MCF 10A (cell line): Measurements from ENCODE around the gene KRT6C. TPM values are rescaled to one million over a fixed set of nuclear protein-coding genes. Genes with fewer than 3 reads are reported as not detected.

ENCODE experiments used
- BruUV-seq: library from RNA; stranded (reverse); fragments of 400-500 nt; replicated peaks from 2 replicates; lab custom pipeline; 2021; lab: Mats Ljungman, UMichigan
- CTCF ChIA-PET: fragments of 300-600 bp; sonication (Branson Sonifier 250); formaldehyde crosslinking; extraction: SDS; loops from one replicate; lab custom pipeline; 2021; ENCODE audit warnings: antibody characterized with exemption, inconsistent platforms; lab: Yijun Ruan, JAX
- POLR2A ChIA-PET: fragments of 300-600, 350-650 bp; sonication (Branson Sonifier 250); formaldehyde crosslinking; extraction: SDS; loops from one replicate; lab custom pipeline; 2020; ENCODE audit warnings: antibody characterized with exemption, inconsistent platforms; lab: Yijun Ruan, JAX
- DNase-seq: peaks from one replicate; pipeline ENCODE4 v3.0.0-alpha.2; 2018; ENCODE audit not compliant: unreplicated experiment
- H3K27ac Mint-ChIP-seq: one replicate; pipeline ENCODE4 v1.8.0; 2022; ENCODE audit warnings: mild to moderate bottlenecking, low read depth, mixed read lengths; ENCODE audit not compliant: unreplicated experiment
- H3K27me3 Mint-ChIP-seq: one replicate; pipeline ENCODE4 v1.8.0; 2022; ENCODE audit warnings: mixed read lengths; ENCODE audit not compliant: insufficient read depth, unreplicated experiment
- H3K36me3 Mint-ChIP-seq: one replicate; pipeline ENCODE4 v1.8.0; 2022; ENCODE audit warnings: mild to moderate bottlenecking, moderate library complexity, mixed read lengths; ENCODE audit not compliant: insufficient read depth, unreplicated experiment
- H3K4me1 Mint-ChIP-seq: one replicate; pipeline ENCODE4 v1.8.0; 2022; ENCODE audit warnings: mixed read lengths; ENCODE audit not compliant: insufficient read depth, unreplicated experiment
- H3K4me3 Mint-ChIP-seq: one replicate; pipeline ENCODE4 v1.8.0; 2022; ENCODE audit warnings: mild to moderate bottlenecking, moderate library complexity, mixed read lengths; ENCODE audit not compliant: unreplicated experiment
- H3K9me3 Mint-ChIP-seq: one replicate; pipeline ENCODE4 v1.8.0; 2022; ENCODE audit warnings: mixed read lengths; ENCODE audit not compliant: unreplicated experiment
- CTCF ChIP-seq: fragments of 200-600 bp; IDR thresholded peaks from one replicate; pipeline ENCODE4 v1.8.0; 2022; ENCODE audit warnings: antibody characterized with exemption, mild to moderate bottlenecking; ENCODE audit not compliant: unreplicated experiment
- intact Hi-C: fragments of 100-400 bp; cut with micrococcal nuclease; formaldehyde crosslinking; loops from 2 replicates; pipeline ENCODE4 v1.14.1; 2022
- total RNA-seq: library from RNA; stranded (reverse); gene quantifications from 2 replicates; pipeline ENCODE4 v1.2.3, GENCODE V29; 2022

Gene KRT6C
- total RNA-seq, 1 experiment from 2014 or later: 0.19 TPM

DNA sequence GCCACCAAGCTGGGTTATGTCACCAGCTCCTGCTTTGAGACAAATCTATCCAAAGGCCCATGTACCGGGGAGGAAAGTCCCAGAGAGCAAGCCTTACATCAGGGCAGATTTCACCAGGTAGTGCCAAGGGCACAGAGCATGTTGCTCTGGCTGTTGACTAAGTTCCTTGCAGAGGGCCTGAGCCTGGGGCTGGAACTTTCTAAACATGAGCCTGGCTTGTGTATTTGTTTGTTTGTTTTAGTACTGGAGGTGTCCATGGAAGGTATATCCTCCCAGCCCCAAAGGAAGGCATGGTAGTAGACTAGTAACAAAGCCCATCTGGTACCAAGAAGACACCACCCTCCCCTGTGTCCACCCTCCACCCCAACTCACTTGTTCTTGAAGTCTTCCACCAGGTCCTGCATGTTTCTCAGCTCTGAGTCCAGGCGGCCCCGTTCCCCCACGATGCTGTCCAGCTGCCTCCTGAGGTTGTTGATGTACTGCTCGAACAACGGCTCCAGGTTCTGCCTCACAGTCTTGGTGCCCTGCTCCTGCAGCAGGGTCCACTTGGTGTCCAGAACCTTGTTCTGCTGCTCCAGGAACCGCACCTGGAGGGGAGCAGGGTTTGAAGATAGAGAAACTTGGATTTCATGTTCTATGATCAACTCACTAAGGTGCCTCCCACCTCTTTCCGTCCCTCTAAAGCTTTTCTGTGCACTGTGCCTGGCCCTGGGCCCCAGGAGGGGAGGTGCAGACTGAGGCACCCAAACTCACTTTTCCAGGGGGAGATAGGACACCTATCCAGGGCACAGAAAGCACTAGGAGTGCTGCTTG is 45.2 kb upstream of the KRT6C start:
- no peak for TF ChIP-seq CTCF
- H3K36me3 Mint-ChIP-seq: peaks cover 68% of the 10 kb centered on the region
- H3K27ac Mint-ChIP-seq: peak overlapping the region; percentile 96
- peak overlapping the region; percentile 80 for H3K4me3 Mint-ChIP-seq
- no TSS peak for BruUV-seq
- peaks cover 51% of the 10 kb centered on the region for H3K4me1 Mint-ChIP-seq
- ChIA-PET CTCF (interaction anchor here (0.6 to 7.3 kb wide), 20 partner anchors 14 to 482 kb away, joined by 3 to 90 read pairs (median 6); partner anchors contain the start of gene KRT6A), POLR2A (interaction anchor here (0.7 to 27.6 kb wide), 18 partner anchors 6 to 1186 kb away, joined by 3 to 1235 read pairs (median 10); partner anchors contain the start of genes EIF4B, KRT18, KRT6A and KRT74)
- intact Hi-C loops: loop anchor here (5.0 kb wide), 1 partner anchor 146 kb away; no protein-coding TSS in a partner anchor
- H3K27me3 Mint-ChIP-seq: no peaks in the 10 kb centered on the region
- no peaks in the 10 kb centered on the region for H3K9me3 Mint-ChIP-seq
- peak; percentile 18 for DNase-seq

DNA sequence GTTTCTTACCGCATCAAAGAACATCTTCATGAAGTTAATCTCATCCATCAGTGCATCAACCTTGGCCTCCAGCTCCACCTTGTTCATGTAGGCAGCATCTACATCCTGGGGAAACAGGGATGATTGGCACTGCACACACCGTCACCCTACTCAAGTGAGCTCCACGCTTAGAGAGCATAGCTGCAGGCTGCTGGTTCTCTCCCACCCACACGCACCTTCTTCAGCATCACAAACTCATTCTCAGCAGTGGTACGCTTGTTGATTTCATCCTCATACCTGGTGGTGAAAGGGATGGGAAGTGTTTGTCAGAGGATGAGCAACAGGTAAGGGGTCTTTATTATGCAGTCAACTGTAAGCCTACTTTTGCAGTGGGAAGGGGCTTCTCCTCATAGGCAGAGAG is 44.3 kb upstream of the KRT6C start:
- Mint-ChIP-seq H3K27me3 (no peaks in the 10 kb centered on the region), H3K9me3 (no peaks in the 10 kb centered on the region), H3K36me3 (peaks cover 74% of the 10 kb centered on the region), H3K4me1 (peaks cover 47% of the 10 kb centered on the region), H3K27ac (no peak overlapping the region), H3K4me3 (peak overlapping the region; percentile 80)
- no TSS peak for BruUV-seq
- POLR2A ChIA-PET: interaction anchor here (0.7 to 27.6 kb wide), 12 partner anchors 8 to 1185 kb away, joined by 3 to 1235 read pairs (median 6); partner anchors contain the start of gene KRT6A
- DNase-seq: peak; percentile 20
- no peak for TF ChIP-seq CTCF
- CTCF ChIA-PET: interaction anchor here (0.7 to 7.3 kb wide), 13 partner anchors 11 to 377 kb away, joined by 3 to 90 read pairs (median 5); partner anchors contain the start of gene KRT6A
- intact Hi-C loops: loop anchor here (5.0 kb wide), 1 partner anchor 146 kb away; no protein-coding TSS in a partner anchor

DNA sequence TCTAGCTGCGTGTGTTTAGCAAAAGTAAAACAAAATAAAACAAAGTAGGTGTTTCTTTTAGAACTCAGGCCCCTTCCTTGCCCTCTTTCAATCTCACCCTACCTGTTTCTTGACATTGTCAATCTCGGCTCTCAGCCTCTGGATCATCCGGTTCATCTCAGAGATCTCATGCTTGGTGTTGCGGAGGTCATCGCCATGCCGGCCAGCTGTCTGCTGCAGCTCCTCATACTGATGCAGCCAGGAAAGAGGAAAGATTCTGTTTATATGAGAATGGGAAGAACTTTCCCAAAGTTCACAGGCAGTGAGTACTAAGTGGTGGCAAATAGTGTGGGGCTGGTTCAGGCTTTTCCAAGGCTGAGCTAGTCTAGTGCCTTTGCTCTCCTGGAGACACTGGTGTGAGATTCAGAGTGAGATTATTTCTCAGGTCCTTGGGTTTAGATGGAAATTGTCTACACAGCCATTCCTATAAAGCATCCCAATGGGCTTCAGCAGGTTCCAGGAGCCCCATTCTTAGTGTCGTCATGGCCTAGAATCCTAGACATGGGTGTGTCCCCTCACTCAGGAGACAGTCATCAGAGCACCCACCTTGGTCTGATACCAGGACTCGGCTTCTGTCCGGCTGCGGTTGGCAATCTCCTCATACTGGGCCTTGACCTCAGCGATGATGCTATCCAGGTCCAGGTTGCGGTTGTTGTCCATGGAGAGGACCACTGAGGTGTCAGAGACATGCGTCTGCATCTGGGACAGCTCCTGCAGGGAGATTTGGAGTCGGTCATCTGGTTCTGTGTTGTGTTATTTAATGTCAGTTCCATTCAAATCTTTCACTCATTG is 43.6 kb upstream of the KRT6C start:
- peak overlapping the region; percentile 80 for H3K4me3 Mint-ChIP-seq
- peak overlapping the region; percentile 12 for H3K27ac Mint-ChIP-seq
- no TSS peak for BruUV-seq
- CTCF ChIA-PET: interaction anchor here (0.6 to 7.3 kb wide), 15 partner anchors 11 to 369 kb away, joined by 3 to 90 read pairs (median 5); partner anchors contain the start of gene KRT6A
- peaks cover 74% of the 10 kb centered on the region for H3K36me3 Mint-ChIP-seq
- TF ChIP-seq CTCF: no peak
- no peaks in the 10 kb centered on the region for H3K9me3 Mint-ChIP-seq
- peaks cover 40% of the 10 kb centered on the region for H3K4me1 Mint-ChIP-seq
- POLR2A ChIA-PET: interaction anchor here (0.5 to 27.6 kb wide), 15 partner anchors 5 to 491 kb away, joined by 3 to 1235 read pairs (median 7); partner anchors contain the start of genes KRT5 and KRT6A
- H3K27me3 Mint-ChIP-seq: no peaks in the 10 kb centered on the region
- peak; percentile 6 for DNase-seq
- intact Hi-C loops: loop anchor here (5.0 kb wide), 1 partner anchor 145 kb away; no protein-coding TSS in a partner anchor
